Occipital lobe (tissue), 2 donors: Measurements from ENCODE around the gene OSBPL5. TPM values are rescaled to one million over a fixed set of nuclear protein-coding genes. Genes with fewer than 3 reads are reported as not detected.

ENCODE experiments used
- DNase-seq: peaks from one replicate; lab custom pipeline; 2025; lab: John Stamatoyannopoulos, UW
- total RNA-seq: library from RNA; depleted of rRNA; stranded (reverse); fragments of >200 nt; gene quantifications from one replicate; pipeline ENCODE4 v1.2.3, GENCODE V29; 2014

Gene OSBPL5
- total RNA-seq, 1 donor from 2014 or later = 31.2 TPM

- no peak for DNase-seq
Observed at GRCh38 chr11:3198815-3199214, 33.7 kb upstream of the OSBPL5 start.

- no peak for DNase-seq
Observed at GRCh38 chr11:3197878-3198528, 32.9 kb upstream of the OSBPL5 start.

GRCh38 chr11:3197044-3197695, 32.1 kb upstream of the OSBPL5 start:
- DNase-seq = no peak

- DNase-seq = no peak
Observed at GRCh38 chr11:3196161-3197043, 31.3 kb upstream of the OSBPL5 start.

GRCh38 chr11:3195251-3196160, 30.4 kb upstream of the OSBPL5 start:
- DNase-seq = no peak

- DNase-seq = no peak
Observed at GRCh38 chr11:3194016-3194816, 29.1 kb upstream of the OSBPL5 start.

- no peak for DNase-seq
Observed at GRCh38 chr11:3193373-3194015, 28.4 kb upstream of the OSBPL5 start.

- DNase-seq = no peak
Observed at GRCh38 chr11:3192511-3193372, 27.6 kb upstream of the OSBPL5 start.

GRCh38 chr11:3191586-3192324, 26.6 kb upstream of the OSBPL5 start:
- DNase-seq = no peak

GRCh38 chr11:3190600-3190999, 25.5 kb upstream of the OSBPL5 start:
- DNase-seq = no peak

- no peak for DNase-seq
Observed at GRCh38 chr11:3189886-3190583, 24.9 kb upstream of the OSBPL5 start.

GRCh38 chr11:3189196-3189843, 24.2 kb upstream of the OSBPL5 start:
- no peak for DNase-seq

- DNase-seq = no peak
Observed at GRCh38 chr11:3188496-3189195, 23.5 kb upstream of the OSBPL5 start.

- no peak for DNase-seq
Observed at GRCh38 chr11:3186166-3186953, 21.2 kb upstream of the OSBPL5 start.

GRCh38 chr11:3184732-3185347, 19.7 kb upstream of the OSBPL5 start:
- DNase-seq = no peak
